ENCODE measurements around the gene SHB. TPM values are rescaled to one million over a fixed set of nuclear protein-coding genes. Genes with fewer than 3 reads are reported as not detected.

SHB gene
- polyA plus RNA-seq, 4 donors: 8.9 to 22.2 (median 14.0) TPM

DNA sequence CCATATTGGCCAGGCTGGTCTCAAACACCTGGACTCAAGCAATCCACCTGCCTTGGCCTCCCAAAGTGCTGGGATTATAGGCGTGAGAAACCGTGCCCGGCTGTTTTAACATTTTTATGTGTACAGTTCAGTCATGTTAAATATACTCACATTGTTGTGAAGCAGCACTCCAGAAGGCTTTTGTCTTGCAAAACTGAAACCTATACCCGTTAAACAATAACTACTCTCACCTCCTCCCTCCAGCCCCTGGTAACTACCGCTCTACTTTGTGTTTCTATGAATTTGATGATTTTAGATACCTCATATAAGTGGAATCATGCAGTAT lies 23.1 kb upstream of the SHB start:
- DNase-seq: no peak
- Histone ChIP-seq H3K36me3 (ENCODE audit: control insufficient read depth in 3 of 3, insufficient read depth in 2 of 3, low read depth in 1 of 3, low read length in 3 of 3) (no peaks in the 10 kb centered on the region), H3K4me3 (ENCODE audit: low read depth in 1 of 3, low read length in 3 of 3) (no peak overlapping the region), H3K27me3 (ENCODE audit: control insufficient read depth in 3 of 3, insufficient read depth in 3 of 3, low read length in 3 of 3) (no peaks in the 10 kb centered on the region), H3K4me1 (ENCODE audit: control insufficient read depth in 3 of 3, insufficient read depth in 2 of 3, low read depth in 1 of 3, low read length in 2 of 3) (no peaks in the 10 kb centered on the region), H3K27ac (ENCODE audit: low read depth in 1 of 3, low read length in 2 of 3) (no peak overlapping the region), H3K9me3 (ENCODE audit: control insufficient read depth in 2 of 2, insufficient read depth in 1 of 2, low read depth in 1 of 2, low read length in 1 of 2) (no peaks in the 10 kb centered on the region)
- 88 to 95% (median 92%) methylated on average over 5 of the region's 5 CpGs for WGBS, 3 donors
- FAIRE-seq: no peak

DNA sequence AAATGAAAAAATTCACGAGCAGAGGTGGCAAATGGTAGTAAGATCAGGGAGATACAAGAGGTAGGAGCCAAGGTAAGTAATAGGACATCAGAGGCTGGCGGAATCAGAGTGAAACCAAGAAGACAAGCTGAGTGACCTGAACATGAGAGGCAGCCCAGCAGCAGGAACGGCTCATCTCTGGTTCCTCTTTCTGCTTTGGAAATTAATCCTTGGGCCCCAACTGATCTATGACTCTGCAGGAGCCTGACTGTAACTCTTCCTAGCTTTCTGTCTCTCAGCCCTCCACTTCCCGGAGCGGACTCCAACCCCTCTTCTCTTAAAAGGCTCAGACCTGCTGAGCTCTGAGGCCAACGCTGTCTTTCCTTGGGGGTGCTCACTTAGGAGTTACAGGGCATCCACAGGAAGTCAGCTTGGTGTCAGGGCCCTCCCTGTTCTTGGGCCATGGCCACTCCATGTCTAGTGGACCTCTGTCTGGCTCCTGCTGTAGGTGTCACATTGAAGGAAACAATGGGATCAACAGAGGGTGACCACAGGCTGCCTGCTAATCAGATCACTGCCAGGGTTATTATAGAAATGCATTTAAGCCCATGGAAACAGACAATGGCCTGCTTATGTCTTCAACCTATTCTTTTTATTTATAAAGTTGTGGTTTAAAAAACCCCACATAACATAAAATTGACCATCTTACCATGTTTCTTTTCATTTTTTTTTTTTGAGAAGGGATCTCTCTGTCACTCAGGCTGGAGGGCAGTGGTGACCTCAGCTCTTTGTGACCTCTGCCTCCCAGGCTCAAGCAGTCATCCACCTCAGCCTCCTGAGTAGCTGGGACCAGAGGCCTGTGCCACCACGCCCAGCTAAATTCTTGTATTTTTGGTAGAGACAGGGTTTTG lies 22.5 kb upstream of the SHB start:
- Histone ChIP-seq H3K36me3 (ENCODE audit: control insufficient read depth in 3 of 3, insufficient read depth in 2 of 3, low read depth in 1 of 3, low read length in 3 of 3) (no peaks in the 10 kb centered on the region), H3K27me3 (ENCODE audit: control insufficient read depth in 3 of 3, insufficient read depth in 3 of 3, low read length in 3 of 3) (no peaks in the 10 kb centered on the region), H3K9me3 (ENCODE audit: control insufficient read depth in 2 of 2, insufficient read depth in 1 of 2, low read depth in 1 of 2, low read length in 1 of 2) (no peaks in the 10 kb centered on the region), H3K4me3 (ENCODE audit: low read depth in 1 of 3, low read length in 3 of 3) (no peak overlapping the region), H3K4me1 (ENCODE audit: control insufficient read depth in 3 of 3, insufficient read depth in 2 of 3, low read depth in 1 of 3, low read length in 2 of 3) (no peaks in the 10 kb centered on the region), H3K27ac (ENCODE audit: low read depth in 1 of 3, low read length in 2 of 3) (no peak overlapping the region)
- WGBS, 3 donors: 82 to 84% (median 82%) methylated on average over 7 of the region's 7 CpGs
- no peak for FAIRE-seq
- no peak for DNase-seq

DNA sequence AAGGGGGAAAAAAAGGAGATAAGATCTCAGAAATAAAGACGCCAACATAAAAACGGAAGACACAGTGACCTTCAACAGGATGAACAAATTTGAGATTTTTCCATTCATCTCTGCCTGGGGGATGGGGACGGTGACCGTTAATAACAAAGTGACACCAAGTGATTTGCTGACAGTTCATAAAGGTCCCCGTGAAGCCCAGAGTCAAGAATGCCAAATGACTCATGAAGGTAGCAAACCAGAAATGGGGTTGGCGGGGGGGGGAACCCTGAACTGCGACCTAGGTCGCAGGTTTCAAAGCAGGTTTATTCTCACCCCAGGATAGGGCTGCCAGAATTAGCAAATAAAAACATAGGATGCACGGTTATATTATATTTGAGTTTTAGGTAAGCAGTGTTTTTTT lies 21.1 kb upstream of the SHB start:
- Histone ChIP-seq H3K27me3 (ENCODE audit: control insufficient read depth in 3 of 3, insufficient read depth in 3 of 3, low read length in 3 of 3) (no peaks in the 10 kb centered on the region), H3K4me1 (ENCODE audit: control insufficient read depth in 3 of 3, insufficient read depth in 2 of 3, low read depth in 1 of 3, low read length in 2 of 3) (no peaks in the 10 kb centered on the region), H3K4me3 (ENCODE audit: low read depth in 1 of 3, low read length in 3 of 3) (no peak overlapping the region), H3K9me3 (ENCODE audit: control insufficient read depth in 2 of 2, insufficient read depth in 1 of 2, low read depth in 1 of 2, low read length in 1 of 2) (no peaks in the 10 kb centered on the region), H3K27ac (ENCODE audit: low read depth in 1 of 3, low read length in 2 of 3) (no peak overlapping the region), H3K36me3 (ENCODE audit: control insufficient read depth in 3 of 3, insufficient read depth in 2 of 3, low read depth in 1 of 3, low read length in 3 of 3) (no peaks in the 10 kb centered on the region)
- 67 to 75% (median 74%) methylated on average over 9 of the region's 9 CpGs for WGBS, 3 donors
- DNase-seq: no peak
- no peak for FAIRE-seq

DNA sequence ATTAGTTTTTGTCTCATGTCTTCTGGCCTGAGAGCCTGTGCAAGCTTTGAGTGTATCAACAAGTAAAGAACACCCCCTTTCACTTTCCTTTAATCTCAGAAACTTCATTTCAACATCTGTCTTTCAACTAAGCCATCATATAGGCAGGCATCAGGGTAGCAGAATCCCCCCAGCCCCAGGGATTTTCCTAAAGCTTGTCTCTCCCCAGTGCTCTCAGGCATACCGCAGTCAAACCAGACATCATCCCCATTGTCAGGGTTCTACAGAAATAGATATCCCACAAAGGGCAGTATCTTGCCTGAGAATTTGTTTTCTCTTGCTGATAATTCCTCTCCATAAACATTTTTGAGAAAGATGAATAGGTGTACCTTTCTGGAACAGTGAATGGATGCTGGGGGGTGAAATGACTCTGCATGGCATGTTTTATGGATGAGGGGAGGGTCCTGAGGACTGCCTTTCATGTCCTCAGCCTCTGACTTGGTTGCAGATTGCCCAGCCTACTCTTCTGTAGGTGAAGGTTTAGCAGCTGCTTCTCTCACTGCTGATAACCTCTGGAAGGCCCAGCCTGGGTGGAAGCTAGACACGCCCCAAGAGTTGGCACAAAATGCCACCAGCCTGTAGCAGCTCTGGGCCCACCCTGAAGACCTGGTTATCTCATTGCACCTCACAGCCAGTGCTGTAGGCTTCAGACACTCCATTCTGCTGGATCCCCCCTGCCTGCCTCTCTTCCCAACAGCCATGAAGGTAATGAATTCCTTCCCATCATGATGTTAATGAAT lies 20.5 kb upstream of the SHB start:
- H3K27ac ChIP-seq (ENCODE audit: low read depth in 1 of 3, low read length in 2 of 3): no peak overlapping the region
- no peak overlapping the region for H3K4me3 ChIP-seq (ENCODE audit: low read depth in 1 of 3, low read length in 3 of 3)
- no peaks in the 10 kb centered on the region for H3K27me3 ChIP-seq (ENCODE audit: control insufficient read depth in 3 of 3, insufficient read depth in 3 of 3, low read length in 3 of 3)
- DNase-seq (no peak), FAIRE-seq (no peak)
- no peaks in the 10 kb centered on the region for H3K9me3 ChIP-seq (ENCODE audit: control insufficient read depth in 2 of 2, insufficient read depth in 1 of 2, low read depth in 1 of 2, low read length in 1 of 2)
- H3K4me1 ChIP-seq (ENCODE audit: control insufficient read depth in 3 of 3, insufficient read depth in 2 of 3, low read depth in 1 of 3, low read length in 2 of 3): no peaks in the 10 kb centered on the region
- H3K36me3 ChIP-seq (ENCODE audit: control insufficient read depth in 3 of 3, insufficient read depth in 2 of 3, low read depth in 1 of 3, low read length in 3 of 3): no peaks in the 10 kb centered on the region
- 76 to 83% (median 83%) methylated on average over 2 of the region's 2 CpGs for WGBS, 3 donors

DNA sequence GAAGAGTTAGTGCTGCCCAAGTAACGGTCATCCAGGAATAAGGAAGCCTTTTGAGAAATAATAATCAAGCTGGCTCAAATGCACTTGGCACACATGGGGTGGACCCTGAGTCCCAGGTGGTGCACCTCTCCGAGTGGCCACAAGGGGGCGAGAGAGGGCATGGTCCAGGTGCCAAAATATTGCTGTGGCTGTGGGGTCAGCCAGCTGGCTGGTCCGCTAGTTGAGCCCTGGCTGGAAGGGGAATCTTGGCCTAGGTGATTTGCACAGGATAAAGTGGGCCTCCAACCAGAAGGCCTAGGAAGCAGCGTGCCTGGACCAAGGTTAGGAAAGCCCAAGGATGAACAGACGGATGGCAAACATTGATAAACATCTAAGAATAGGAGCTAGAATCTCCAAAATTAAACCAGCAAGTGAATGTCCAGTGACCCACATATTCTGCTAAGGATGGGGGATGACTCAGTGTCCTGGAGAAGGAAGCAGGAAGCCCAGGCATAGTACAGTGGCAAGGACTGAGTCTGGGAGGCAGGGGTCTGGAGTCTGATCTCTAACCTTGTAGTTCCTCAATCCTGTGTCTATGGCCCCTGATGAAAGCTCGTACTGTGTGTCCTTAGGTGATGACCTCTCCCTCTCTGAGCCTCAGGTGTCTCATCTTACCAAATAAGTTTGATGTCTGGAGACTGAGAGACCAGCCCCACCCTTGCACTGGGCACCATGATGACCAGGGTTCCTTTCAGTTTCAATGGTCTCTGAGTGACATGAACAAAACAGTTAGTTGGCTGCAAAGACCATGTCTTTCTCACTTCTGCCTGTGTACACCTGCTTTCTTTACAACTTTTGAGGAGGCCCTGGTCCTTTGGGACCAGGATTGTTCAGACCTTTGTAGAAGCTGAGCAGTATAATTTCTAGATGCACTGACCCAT lies 19.2 kb upstream of the SHB start:
- no peak for FAIRE-seq
- Histone ChIP-seq H3K4me3 (ENCODE audit: low read depth in 1 of 3, low read length in 3 of 3) (no peak overlapping the region), H3K4me1 (ENCODE audit: control insufficient read depth in 3 of 3, insufficient read depth in 2 of 3, low read depth in 1 of 3, low read length in 2 of 3) (no peaks in the 10 kb centered on the region), H3K27me3 (ENCODE audit: control insufficient read depth in 3 of 3, insufficient read depth in 3 of 3, low read length in 3 of 3) (no peaks in the 10 kb centered on the region), H3K9me3 (ENCODE audit: control insufficient read depth in 2 of 2, insufficient read depth in 1 of 2, low read depth in 1 of 2, low read length in 1 of 2) (no peaks in the 10 kb centered on the region), H3K27ac (ENCODE audit: low read depth in 1 of 3, low read length in 2 of 3) (no peak overlapping the region), H3K36me3 (ENCODE audit: control insufficient read depth in 3 of 3, insufficient read depth in 2 of 3, low read depth in 1 of 3, low read length in 3 of 3) (no peaks in the 10 kb centered on the region)
- 18 to 30% (median 21%) methylated on average over 7 of the region's 7 CpGs for WGBS, 3 donors
- DNase-seq: peak; percentile 55 to 72

DNA sequence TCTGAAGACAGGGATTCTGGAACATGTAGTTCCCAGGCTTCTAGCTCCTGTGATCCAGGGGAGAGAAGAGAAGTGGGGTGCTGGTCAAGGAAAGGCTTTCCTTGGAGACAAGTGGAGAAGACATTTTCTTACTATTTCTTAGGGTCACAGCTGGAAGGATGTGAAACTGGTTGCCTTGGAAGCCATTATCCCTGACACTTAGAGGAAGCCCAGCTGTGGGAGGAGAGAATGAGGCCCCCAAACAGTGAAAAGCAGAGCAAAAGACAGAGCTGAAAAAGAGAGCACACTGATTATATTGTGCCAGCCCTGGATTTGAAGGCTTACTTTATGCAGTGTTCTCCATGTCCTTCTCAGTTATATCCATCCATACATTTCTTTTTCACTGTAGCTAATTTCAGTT lies 17.5 kb upstream of the SHB start:
- Histone ChIP-seq H3K27me3 (ENCODE audit: control insufficient read depth in 3 of 3, insufficient read depth in 3 of 3, low read length in 3 of 3) (no peaks in the 10 kb centered on the region), H3K4me3 (ENCODE audit: low read depth in 1 of 3, low read length in 3 of 3) (no peak overlapping the region), H3K27ac (ENCODE audit: low read depth in 1 of 3, low read length in 2 of 3) (no peak overlapping the region), H3K9me3 (ENCODE audit: control insufficient read depth in 2 of 2, insufficient read depth in 1 of 2, low read depth in 1 of 2, low read length in 1 of 2) (no peaks in the 10 kb centered on the region), H3K4me1 (ENCODE audit: control insufficient read depth in 3 of 3, insufficient read depth in 2 of 3, low read depth in 1 of 3, low read length in 2 of 3) (no peaks in the 10 kb centered on the region), H3K36me3 (ENCODE audit: control insufficient read depth in 3 of 3, insufficient read depth in 2 of 3, low read depth in 1 of 3, low read length in 3 of 3) (no peaks in the 10 kb centered on the region)
- DNase-seq (no peak), FAIRE-seq (no peak)

DNA sequence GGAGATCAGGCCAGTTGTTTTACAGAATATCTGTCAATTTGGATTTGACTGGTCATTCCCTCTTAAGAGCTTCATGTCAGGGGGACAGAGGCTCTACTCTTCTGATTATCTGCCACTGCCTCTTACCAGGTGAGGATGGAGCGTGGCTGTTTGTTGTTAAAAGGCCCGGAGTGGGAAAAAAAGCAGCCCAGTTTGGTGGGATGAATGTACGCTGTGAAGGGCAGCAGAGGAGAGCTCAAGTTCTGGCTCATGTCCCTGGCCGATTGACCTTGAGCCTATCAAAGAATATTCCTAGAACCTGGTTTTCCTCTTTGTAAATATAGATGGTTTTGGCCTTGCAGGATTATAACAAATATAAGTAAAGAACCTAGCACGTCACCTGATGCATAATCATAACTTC lies 16.3 kb upstream of the SHB start:
- FAIRE-seq: no peak
- no peak for DNase-seq
- Histone ChIP-seq H3K27me3 (ENCODE audit: control insufficient read depth in 3 of 3, insufficient read depth in 3 of 3, low read length in 3 of 3) (no peaks in the 10 kb centered on the region), H3K4me3 (ENCODE audit: low read depth in 1 of 3, low read length in 3 of 3) (no peak overlapping the region), H3K4me1 (ENCODE audit: control insufficient read depth in 3 of 3, insufficient read depth in 2 of 3, low read depth in 1 of 3, low read length in 2 of 3) (no peaks in the 10 kb centered on the region), H3K36me3 (ENCODE audit: control insufficient read depth in 3 of 3, insufficient read depth in 2 of 3, low read depth in 1 of 3, low read length in 3 of 3) (no peaks in the 10 kb centered on the region), H3K9me3 (ENCODE audit: control insufficient read depth in 2 of 2, insufficient read depth in 1 of 2, low read depth in 1 of 2, low read length in 1 of 2) (no peaks in the 10 kb centered on the region), H3K27ac (ENCODE audit: low read depth in 1 of 3, low read length in 2 of 3) (no peak overlapping the region)
- WGBS, 3 donors: 83 to 89% (median 84%) methylated on average over 5 of the region's 5 CpGs

DNA sequence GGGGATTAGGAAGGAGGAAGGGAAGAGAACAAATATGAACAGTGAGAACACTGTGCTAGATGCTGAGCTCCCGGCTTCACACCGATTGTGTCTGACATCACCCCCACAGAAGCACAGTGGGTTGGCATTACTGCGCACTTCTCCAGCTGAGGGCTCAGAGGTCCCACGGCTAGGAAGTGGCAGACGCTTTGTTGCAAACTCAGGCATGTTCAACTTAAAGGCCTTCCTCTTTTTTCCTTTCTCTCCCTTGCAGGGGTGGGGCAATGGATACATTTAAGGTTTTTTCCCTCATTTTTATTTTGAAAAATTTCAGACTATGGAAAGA lies 15.5 kb upstream of the SHB start:
- Histone ChIP-seq H3K27ac (ENCODE audit: low read depth in 1 of 3, low read length in 2 of 3) (no peak overlapping the region), H3K36me3 (ENCODE audit: control insufficient read depth in 3 of 3, insufficient read depth in 2 of 3, low read depth in 1 of 3, low read length in 3 of 3) (no peaks in the 10 kb centered on the region), H3K4me3 (ENCODE audit: low read depth in 1 of 3, low read length in 3 of 3) (no peak overlapping the region), H3K27me3 (ENCODE audit: control insufficient read depth in 3 of 3, insufficient read depth in 3 of 3, low read length in 3 of 3) (no peaks in the 10 kb centered on the region), H3K9me3 (ENCODE audit: control insufficient read depth in 2 of 2, insufficient read depth in 1 of 2, low read depth in 1 of 2, low read length in 1 of 2) (no peaks in the 10 kb centered on the region), H3K4me1 (ENCODE audit: control insufficient read depth in 3 of 3, insufficient read depth in 2 of 3, low read depth in 1 of 3, low read length in 2 of 3) (no peaks in the 10 kb centered on the region)
- FAIRE-seq (no peak), DNase-seq (no peak)
- WGBS, 3 donors: 75 to 88% (median 77%) methylated on average over 5 of the region's 5 CpGs
